GDM1 (cell line): Measurements from ENCODE around the gene OR6C65.
"Not testable (repeated sequence)": the region's sequence is repeated elsewhere in the genome, so short reads cannot be mapped to it uniquely, and the experiment has no call there.

ENCODE experiments used
- DNase-seq: peaks from one replicate; lab custom pipeline; 2025; lab: John Stamatoyannopoulos, UW

The OR6C65 gene

DNA sequence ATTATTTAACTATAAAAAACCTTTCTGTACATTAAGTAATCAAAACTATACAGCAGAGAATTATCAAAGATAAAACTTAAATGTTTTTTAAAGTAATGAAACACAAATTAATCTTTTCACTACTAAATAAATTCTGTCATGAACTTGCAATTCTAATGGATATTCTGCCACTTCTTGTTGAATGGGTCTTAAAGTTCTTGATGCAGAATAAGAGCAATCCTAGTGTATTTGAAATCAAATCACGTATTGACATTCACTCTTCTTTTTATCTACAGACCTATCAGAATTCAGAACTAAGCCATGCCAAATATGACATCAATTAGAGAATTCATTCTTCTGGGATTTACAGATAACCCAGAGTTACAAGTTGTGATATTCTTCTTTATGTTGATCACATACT is at the start of gene OR6C65:
Gene OR6C65, plus strand, starts transcription at position 301 of the 400 bp plus-strand sequence. Its CDS starts 0 bp downstream, at position 301.
- DNase-seq = no peak

DNA sequence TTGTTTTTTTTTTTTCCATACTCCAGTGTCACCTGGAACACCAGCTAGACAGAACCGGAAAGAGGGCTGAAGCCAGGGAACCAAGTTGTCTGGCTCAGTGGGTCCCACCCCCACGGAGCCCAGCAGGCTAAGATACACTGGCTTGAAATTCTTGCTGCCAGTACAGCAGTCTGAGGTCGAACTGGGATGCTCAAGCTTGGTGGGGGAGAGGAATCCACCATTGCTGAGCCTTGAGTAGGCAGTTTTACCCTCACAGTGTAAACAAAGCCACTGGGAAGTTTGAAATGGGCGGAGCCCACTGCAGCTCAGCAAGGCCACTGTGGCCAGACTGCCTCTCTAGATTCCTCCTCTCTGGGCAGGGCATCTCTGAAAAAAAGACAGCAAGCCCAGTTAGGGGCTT is 45.0 kb upstream of the OR6C65 start:
- not testable (repeated sequence) for DNase-seq

DNA sequence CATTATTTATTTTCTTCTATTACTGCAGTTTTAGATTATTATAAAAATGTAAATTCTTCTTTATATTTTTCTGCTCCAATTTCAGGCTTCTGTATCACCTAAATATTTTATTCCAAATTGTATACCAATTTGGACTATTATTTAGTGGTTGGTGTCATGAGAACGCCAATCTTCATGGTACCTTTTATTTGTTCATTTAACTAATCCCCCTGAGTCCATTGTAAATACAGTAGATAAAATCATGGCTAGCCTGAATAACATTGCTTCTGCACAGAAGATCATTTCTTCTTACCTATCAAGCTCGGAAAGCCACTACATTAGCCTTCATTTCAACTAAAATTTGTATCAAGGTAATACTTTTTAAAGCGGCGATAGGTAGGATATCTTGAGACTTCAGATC is 37.7 kb upstream of the OR6C65 start, which contains the start of gene OR6C75:
Gene OR6C75, plus strand, starts transcription at position 301 of the 400 bp plus-strand sequence. CDS start 2,136 bp downstream, outside the sequence.
- DNase-seq = no peak

DNA sequence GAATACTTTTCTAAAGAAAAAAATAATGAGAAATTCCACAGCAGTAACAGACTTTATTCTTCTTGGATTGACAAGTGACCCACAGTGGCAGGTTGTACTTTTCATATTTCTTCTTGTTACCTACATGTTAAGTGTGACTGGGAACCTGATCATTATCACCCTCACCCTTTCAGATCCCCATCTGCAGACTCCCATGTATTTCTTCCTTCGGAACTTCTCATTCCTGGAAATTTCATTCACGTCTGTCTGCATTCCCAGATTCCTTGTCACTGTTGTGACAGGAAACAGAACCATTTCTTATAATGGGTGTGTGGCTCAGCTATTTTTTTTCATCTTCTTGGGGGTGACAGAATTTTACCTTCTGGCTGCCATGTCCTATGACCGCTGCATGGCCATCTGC is 35.2 kb upstream of the OR6C65 start:
- no peak for DNase-seq

DNA sequence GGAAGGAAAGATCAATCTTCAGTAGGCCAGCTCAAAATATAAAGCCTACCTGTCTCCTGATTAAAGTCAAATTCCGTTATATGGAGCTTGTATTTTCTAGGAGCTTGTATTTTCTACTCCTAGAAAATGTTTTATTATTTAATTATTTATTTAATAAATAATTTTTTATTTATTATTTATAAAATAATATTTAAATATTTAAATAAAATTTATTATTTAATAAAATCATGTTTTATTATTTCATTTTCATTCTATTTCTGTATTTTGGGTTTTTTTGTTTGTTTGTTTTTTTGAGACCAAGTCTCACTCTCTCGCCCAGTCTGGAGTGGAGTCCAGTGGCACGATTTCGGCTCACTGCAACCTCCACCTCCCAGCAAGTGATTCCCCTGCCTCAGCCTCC is 27.8 kb upstream of the OR6C65 start:
- no peak for DNase-seq

- no peak for DNase-seq
Observed at GRCh38 chr12:55385891-55386290, 14.4 kb upstream of the OR6C65 start.

- no peak for DNase-seq
Observed at GRCh38 chr12:55392032-55392795, 8.1 kb upstream of the OR6C65 start.

DNA sequence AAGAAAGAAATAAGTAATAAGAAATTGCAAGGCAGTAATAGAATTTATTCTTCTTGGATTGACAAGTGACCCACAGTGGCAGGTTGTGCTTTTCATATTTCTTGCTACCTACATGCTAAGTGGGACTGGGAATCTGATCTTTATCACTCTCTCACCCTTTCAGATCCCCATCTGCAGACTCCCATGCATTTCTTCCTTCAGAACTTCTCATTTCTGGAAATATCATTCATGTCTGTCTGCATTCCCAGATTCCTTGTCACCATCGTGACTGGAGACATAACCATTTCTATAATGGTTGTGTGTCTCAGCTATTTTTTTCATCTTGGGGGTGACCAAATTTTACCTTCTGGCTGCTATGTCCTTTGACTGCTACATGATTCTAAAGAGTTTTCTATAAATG is 4.0 kb upstream of the OR6C65 start:
- DNase-seq = no peak

DNA sequence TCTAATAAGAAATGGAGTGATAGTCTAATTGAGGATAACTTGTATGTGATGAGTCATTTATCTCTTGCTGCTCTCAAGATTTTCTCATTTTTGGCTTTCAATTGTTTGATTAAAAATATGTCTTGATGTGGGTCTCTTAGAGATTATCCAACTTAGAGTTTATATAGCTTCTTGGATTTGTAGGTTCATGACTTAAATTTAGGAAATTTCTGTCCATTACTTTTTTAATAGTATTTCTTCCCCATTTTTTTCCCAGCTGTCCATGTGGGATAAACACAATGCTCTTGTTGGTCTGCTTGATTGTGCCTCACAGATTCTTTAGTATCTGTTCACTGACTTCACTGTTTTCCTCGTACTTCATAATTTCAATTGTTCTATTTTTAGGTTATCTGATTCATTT is 7.5 kb downstream of the OR6C65 start:
- DNase-seq = no peak

DNA sequence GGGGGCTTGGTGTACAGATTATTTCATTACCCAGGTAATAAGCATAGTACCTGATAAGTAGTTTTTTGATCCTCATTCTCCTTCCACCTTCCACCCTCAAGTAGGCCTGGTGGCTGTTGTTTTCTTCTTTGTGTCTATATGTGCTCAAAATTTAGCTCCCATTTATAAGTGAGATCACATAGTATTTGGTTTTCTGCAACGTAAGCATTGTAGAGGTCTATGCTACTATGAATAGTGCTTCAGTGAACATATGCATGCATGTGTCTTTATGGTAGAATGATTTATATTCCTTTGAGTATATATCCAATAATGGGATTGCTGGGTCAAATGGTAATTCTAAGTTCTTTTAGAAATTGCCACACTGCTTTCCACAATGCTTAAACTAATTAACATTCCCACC is 8.8 kb downstream of the OR6C65 start:
- not testable (repeated sequence) for DNase-seq

- DNase-seq = not testable (repeated sequence)
Observed at GRCh38 chr12:55412138-55412537, 11.8 kb downstream of the OR6C65 start.

- not testable (repeated sequence) for DNase-seq
Observed at GRCh38 chr12:55413498-55414388, 13.4 kb downstream of the OR6C65 start.

GRCh38 chr12:55414396-55414823 is 14.1 kb downstream of the OR6C65 start:
- DNase-seq = not testable (repeated sequence)

DNA sequence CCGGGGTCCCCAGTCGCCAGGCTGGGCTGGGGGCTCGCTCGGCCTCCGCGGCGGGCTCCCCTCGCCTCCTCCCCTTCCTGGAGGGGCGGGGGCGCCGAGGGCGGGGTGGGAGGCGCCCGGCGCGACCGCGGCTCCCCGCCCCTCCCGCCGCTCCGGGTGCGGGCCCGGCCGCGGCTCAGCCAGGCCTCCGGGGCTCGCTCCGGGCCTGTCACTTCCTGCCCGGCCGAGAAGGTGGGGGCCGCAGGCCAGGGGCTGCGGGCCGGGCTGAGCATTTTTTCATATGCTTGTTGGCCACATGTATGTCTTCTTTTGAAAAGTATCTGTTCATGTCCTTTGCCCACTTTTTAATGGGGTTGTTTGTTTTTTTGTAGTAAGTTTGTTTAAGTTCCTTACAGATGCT is 14.6 kb downstream of the OR6C65 start:
- DNase-seq = not testable (repeated sequence)

DNA sequence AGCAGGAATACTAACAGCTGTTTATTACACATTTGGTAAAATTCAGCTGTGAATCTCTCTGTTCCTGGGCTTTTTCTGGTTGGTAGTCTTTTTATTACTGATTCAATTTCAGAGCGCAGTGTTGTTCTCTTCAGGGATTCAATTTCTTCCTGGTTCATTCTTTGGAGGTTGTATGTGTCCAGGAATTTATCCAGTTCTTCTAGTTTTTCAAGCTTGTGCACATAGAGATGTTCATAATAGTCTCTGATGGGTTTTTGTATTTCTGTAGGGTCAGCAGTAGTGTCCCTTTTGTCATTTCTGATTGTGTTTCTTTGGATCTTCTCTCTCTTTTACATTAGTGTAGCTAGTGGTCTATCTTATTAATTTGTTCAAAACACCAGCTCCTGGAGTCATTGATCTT is 16.6 kb downstream of the OR6C65 start:
- no peak for DNase-seq

DNA sequence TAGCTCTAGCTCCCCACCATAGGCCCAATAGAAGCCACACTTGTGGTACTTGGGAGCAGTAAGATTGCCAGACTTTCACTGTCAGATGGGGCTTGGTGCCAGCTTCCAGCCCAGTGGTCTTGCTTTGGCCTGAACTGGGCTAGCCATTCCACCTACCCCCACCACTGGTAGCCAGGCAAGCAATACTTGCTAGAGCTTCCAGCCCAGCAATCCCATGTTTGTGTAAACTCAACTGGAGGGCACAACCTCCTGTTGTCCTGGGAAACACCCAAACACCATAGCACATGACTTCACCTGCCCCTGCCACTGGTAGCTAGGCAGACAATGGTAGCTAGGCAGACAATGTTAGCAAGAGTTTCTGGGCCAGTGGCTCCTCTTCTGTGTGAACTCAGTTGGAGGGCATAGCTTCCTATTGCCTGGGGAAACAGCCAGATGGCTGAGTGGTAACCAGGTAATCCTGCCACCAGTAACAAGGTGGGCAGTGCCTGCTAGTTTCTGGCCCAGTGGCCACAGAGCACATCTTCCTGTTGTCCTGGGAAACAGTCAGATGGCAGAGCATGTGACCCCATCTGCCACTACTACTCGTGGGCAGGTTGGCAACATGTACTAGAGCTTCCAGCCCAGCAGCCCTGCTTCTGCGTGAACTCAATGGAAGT is 20.1 kb downstream of the OR6C65 start:
- no peak for DNase-seq

GRCh38 chr12:55425954-55426353 is 25.6 kb downstream of the OR6C65 start, which contains the start of gene OR6C76:
OR6C76 (plus strand) TSS chr12:55426254; CDS start chr12:55426254, 0 bp downstream.
- DNase-seq = no peak

DNA sequence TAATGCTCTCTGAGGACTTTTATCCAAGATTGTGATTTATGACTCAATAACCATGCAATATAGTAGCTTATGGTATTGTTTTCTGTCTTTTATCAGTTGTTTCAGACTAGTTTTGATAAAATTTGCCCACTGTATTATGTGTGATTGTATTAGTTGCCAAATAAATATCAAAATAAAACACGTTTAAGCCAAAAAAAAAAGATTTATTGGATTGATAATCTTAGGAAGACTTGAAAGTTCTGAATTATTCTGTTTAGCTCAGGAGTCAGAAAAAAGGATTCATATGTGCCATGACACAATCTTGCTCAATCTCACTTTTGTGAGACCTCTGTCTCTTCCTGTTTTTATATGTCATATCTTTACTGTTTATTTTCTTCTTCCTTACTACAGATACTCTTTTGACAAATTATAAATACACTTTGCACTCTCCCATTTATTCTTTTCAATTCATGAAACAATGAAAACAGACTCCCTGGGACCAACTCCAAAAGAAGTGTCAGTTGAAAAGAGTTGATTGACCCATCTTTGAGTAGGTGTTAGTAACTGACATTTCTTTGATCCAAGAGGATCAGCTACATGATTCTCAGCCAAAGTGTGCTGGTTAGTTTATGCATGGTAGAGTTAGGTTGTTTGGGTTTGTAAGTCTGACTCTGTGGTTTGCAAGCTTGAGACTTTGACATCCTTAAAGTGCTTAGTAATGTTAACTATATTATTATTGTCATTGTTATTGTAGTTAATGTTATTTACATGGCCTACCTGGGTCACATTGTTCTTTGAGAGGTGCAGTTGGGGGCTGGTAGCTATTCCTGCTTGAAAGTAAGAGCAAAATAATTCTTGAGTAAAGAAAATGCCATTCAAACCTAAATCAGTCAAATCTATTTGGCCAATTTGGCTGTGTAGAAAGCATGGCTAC is 28.3 kb downstream of the OR6C65 start:
- DNase-seq = no peak

DNA sequence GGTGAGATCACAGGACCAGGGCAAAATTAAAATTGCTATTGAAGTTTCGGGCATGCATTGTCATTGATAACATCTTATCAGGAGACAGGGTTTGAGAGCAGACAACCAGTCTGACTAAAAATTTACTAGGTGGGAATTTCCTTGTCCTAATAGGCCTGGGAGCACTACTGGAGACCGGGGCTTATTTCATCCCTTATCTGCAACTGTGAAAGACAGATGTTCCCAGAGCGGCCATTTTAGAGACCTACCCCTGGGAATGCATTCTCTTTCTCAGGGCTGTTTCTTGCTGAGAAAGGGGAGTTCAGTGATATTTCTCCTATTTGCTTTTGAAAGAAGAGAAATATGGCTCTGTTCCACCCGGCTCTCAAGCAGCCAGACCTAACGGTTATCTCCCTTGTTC is 40.9 kb downstream of the OR6C65 start:
- not testable (repeated sequence) for DNase-seq

GRCh38 chr12:55443776-55444175 is 43.4 kb downstream of the OR6C65 start, which contains the start of gene OR6C2:
OR6C2 (plus strand) TSS chr12:55444076; CDS start chr12:55452214, 8,138 bp downstream.
- DNase-seq = no peak

GRCh38 chr12:55445357-55445756 is 45.0 kb downstream of the OR6C65 start:
- DNase-seq = no peak
